HFF-Myc (cell line): ENCODE measurements around the gene RFX2.

Experiments
- DNase-seq: peaks from one replicate; pipeline ENCODE4 v3.0.0-alpha.2; 2011; ENCODE audit warnings: low read depth; ENCODE audit errors: extremely low read depth
- H3K4me3 ChIP-seq: replicated peaks from 2 replicates; pipeline ENCODE4 v1.5.1; 2011; ENCODE audit warnings: low read depth, mild to moderate bottlenecking, control low read depth, low read length
- TF ChIP-seq, protein P1 (sequence below): IDR thresholded peaks from 2 replicates; pipeline ENCODE4 v1.5.1; 2012; ENCODE audit warnings: mild to moderate bottlenecking, low read depth, low read length, control low read depth; ENCODE audit errors: missing control alignments

RFX2 gene

DNA sequence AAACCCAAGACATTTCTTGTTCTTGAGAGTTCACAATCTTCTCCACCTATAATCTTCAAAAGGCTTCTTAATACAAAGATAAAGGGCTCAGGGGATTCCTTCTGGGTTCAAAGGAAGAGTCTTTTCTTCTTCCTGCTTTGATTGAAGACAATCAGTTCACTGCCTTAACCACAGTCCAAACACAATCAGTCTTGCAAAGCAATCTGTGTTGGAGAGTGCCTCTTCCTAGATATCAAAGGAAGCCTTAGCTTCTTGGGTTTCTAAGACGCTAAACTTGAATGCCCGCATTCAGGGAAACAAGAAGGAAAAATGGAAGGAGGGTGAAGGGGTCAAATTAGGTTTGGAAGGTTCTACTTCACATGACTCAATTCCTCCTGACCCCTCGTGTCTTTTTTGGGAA lies 159.6 kb downstream of the RFX2 start:
- no peak overlapping the region for H3K4me3 ChIP-seq
- no peak for DNase-seq
- TF ChIP-seq, protein P1, sequence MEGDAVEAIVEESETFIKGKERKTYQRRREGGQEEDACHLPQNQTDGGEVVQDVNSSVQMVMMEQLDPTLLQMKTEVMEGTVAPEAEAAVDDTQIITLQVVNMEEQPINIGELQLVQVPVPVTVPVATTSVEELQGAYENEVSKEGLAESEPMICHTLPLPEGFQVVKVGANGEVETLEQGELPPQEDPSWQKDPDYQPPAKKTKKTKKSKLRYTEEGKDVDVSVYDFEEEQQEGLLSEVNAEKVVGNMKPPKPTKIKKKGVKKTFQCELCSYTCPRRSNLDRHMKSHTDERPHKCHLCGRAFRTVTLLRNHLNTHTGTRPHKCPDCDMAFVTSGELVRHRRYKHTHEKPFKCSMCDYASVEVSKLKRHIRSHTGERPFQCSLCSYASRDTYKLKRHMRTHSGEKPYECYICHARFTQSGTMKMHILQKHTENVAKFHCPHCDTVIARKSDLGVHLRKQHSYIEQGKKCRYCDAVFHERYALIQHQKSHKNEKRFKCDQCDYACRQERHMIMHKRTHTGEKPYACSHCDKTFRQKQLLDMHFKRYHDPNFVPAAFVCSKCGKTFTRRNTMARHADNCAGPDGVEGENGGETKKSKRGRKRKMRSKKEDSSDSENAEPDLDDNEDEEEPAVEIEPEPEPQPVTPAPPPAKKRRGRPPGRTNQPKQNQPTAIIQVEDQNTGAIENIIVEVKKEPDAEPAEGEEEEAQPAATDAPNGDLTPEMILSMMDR, result no peak

DNA sequence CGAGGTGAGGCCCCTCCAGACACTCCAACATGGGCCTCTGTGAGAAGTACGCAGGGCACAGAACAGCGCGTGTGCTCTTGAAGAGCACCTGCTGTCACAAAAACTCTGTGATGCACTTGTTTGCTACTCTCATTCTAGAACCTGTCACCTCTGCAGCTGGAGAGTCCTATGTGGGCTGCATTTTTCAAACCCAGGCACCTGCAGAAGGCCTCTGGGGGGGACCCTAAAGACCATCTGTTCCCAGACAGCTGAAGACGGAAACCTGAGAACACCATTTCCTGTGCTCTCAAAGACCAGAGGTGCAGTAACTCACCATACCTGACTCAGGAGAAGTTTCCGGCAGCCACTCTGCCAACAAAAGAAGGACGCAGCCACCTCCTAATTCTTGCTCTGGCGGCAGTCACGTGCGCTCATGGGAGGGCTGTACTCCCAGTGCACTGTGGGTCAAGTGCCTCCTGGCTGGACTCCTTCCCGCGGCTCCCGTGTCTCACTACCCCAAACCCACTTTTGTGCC lies 160.5 kb downstream of the RFX2 start:
- TF ChIP-seq, protein P1, result no peak
- no peak for DNase-seq
- H3K4me3 ChIP-seq, result no peak overlapping the region

DNA sequence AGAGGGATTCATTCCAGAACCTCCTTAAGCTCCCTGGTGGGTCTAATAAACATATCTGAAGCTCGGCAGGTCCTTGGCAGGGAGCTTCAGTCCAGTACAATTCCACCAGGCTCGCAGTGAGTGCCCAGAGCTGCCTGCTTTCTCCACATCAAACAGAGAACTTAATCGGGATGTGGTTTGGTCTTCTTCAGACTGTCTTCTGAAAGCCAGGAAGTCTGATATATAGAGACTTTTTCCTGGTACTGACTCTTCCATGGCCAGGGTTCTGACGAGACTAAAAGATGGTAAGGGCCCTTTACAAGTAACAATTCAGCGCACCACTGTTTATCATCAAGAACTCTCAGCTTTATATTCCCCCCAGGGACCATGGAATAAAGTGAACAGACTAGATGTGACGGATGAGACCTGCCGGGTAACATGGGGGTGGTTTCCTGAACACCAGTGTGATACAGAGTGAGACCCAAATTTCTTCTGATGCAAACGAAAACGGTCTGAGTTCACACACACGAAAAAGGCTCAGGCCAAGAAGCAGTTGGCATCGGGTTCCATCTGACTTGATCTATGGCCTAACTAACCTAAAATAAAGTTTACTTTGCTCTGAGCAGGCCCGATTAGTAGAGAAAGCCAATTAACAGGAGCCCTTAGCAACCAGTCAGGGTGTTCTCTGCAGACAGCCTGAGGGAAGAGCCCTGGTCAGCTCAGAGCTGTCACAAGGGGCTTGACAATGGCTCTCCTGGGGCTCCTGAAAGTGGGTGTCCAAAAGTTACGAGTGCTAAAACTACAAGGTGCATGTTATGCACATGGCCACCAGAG lies 161.3 kb downstream of the RFX2 start:
- DNase-seq, result no peak
- H3K4me3 ChIP-seq, result no peak overlapping the region
- TF ChIP-seq, protein P1, result no peak

DNA sequence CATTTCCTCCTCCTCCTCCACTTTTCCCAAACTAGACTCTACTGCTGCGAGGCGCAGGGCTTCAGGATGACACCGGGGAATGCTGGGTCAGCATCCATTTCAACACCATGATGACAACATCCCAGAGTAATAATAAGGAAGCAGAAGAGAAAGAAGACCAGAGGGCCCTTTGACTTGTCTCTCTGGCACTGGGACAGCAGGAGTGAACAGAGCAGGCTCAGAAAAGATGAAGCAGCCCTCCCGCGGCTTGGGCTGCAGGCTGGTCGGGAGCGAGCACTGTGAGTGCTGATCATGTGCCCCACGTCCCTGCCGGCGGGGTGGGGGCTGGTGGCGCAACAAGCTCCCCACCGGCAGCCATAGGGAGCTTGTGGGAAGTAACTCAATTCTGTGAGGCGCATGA lies 162.9 kb downstream of the RFX2 start:
- TF ChIP-seq, protein P1, result no peak
- no peak overlapping the region for H3K4me3 ChIP-seq
- DNase-seq, result no peak

DNA sequence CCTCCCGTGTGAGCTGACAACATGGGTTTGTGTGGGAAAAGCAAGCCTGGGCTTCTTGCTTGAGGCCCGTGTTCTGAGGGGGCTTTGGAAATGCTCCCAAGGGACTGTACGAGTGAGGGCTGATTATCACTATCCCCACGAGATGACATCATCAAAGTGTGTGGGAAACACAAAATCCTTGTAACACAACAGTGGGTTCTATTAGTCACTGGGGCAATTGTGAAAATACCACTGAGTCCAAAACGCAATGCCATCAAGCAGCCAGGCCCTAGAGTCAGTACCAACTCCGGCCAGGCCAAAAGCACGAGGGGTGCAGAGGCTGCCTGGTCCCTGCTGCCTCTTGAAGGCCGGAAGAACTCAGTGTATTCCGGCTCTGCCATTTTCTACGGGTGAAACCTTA lies 166.7 kb downstream of the RFX2 start:
- H3K4me3 ChIP-seq, result no peak overlapping the region
- no peak for DNase-seq
- TF ChIP-seq, protein P1, result no peak
